ENCODE data around the gene PNMA6A.
"Not testable (repeated sequence)": the region's sequence is repeated elsewhere in the genome, so short reads cannot be mapped to it uniquely, and the experiment has no call there.

Gene PNMA6A

GRCh38 chrX:153102418-153102817, 30.2 kb downstream of the PNMA6A start:
- DNase-seq (ENCODE audit: low read depth), result no peak
- in situ Hi-C loops (cut with HindIII; ENCODE audit: low sequenced_read_pairs), result no loop called here
- no peak for TF ChIP-seq CTCF (IDR thresholded peaks at IDR 0.05; ENCODE audit: low read depth, low read length, missing control alignments)
- H3K4me3 ChIP-seq (ENCODE audit: low read depth, low read length), result no peak overlapping the region

GRCh38 chrX:153104959-153105358, 32.7 kb downstream of the PNMA6A start:
- in situ Hi-C loops (cut with HindIII; ENCODE audit: low sequenced_read_pairs); DNase-seq (ENCODE audit: low read depth); H3K4me3 ChIP-seq (ENCODE audit: low read depth, low read length): not testable (repeated sequence)

- in situ Hi-C loops (cut with HindIII; ENCODE audit: low sequenced_read_pairs); DNase-seq (ENCODE audit: low read depth); H3K4me3 ChIP-seq (ENCODE audit: low read depth, low read length): not testable (repeated sequence)
These were observed 34.0 kb downstream of the PNMA6A start for GRCh38 chrX:153106092-153106801.

- in situ Hi-C loops (cut with HindIII; ENCODE audit: low sequenced_read_pairs); DNase-seq (ENCODE audit: low read depth); H3K4me3 ChIP-seq (ENCODE audit: low read depth, low read length): not testable (repeated sequence)
These were observed 38.5 kb downstream of the PNMA6A start for GRCh38 chrX:153110735-153111134.

GRCh38 chrX:153113851-153114250, 41.6 kb downstream of the PNMA6A start:
- H3K4me3 ChIP-seq (ENCODE audit: low read depth, low read length); DNase-seq (ENCODE audit: low read depth); in situ Hi-C loops (cut with HindIII; ENCODE audit: low sequenced_read_pairs): not testable (repeated sequence)

GRCh38 chrX:153117754-153118153, 45.5 kb downstream of the PNMA6A start:
- DNase-seq (ENCODE audit: low read depth); in situ Hi-C loops (cut with HindIII; ENCODE audit: low sequenced_read_pairs); H3K4me3 ChIP-seq (ENCODE audit: low read depth, low read length): not testable (repeated sequence)

GRCh38 chrX:153120230-153120629, 48.0 kb downstream of the PNMA6A start:
- in situ Hi-C loops (cut with HindIII; ENCODE audit: low sequenced_read_pairs); H3K4me3 ChIP-seq (ENCODE audit: low read depth, low read length); DNase-seq (ENCODE audit: low read depth): not testable (repeated sequence)

GRCh38 chrX:153123468-153123867, 51.2 kb downstream of the PNMA6A start:
- DNase-seq (ENCODE audit: low read depth); H3K4me3 ChIP-seq (ENCODE audit: low read depth, low read length); in situ Hi-C loops (cut with HindIII; ENCODE audit: low sequenced_read_pairs): not testable (repeated sequence)
